Stimulated activated CD8-positive, alpha-beta memory T cell treated with anti-CD3 and anti-CD28 coated beads, Interleukin-4, amount 100 ng/mL, for 24 hours (primary cell): ENCODE measurements around the gene DUSP8.
"Not testable (repeated sequence)": the region's sequence is repeated elsewhere in the genome, so short reads cannot be mapped to it uniquely, and the experiment has no call there.

Experiments used
- DNase-seq: peaks from one replicate; pipeline ENCODE4 v3.0.0-alpha.2; 2020; ENCODE audit warnings: low read depth

The DUSP8 gene

DNA sequence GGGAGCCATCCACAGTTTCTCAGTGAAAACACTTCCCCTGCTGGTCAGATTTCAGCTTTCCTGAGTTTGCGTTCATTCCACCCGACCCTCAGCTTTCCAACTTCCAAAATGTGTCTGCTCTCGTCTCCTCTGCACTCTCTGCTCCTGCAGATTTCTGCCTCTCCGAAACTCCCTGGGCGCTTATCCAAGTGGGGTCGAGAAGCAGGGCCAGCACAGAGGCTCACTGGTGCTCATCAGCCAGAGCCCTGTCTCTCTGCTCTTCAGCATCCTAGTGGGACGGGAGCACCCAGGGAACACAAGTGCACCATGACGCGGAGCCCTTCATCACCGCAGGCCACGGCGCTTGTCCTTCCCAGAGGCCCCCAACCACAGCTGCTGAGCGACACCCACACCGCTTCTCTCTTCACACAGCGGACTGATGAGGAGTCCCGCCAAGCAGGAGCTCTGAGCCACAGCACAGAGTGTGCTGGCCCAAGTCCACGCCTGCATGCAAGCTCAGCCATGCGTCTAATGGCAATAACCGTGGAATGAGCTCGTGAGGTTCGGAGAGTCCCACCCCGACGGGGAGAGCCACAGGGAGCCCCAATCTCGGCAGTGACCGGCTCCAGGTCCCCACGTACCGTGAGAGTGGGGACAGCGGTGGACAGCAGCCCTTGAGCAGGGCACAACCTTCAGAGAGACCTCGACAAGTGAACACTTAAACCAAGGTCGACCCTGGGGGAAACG is 57.6 kb downstream of the DUSP8 start:
- DNase-seq = no peak

DNA sequence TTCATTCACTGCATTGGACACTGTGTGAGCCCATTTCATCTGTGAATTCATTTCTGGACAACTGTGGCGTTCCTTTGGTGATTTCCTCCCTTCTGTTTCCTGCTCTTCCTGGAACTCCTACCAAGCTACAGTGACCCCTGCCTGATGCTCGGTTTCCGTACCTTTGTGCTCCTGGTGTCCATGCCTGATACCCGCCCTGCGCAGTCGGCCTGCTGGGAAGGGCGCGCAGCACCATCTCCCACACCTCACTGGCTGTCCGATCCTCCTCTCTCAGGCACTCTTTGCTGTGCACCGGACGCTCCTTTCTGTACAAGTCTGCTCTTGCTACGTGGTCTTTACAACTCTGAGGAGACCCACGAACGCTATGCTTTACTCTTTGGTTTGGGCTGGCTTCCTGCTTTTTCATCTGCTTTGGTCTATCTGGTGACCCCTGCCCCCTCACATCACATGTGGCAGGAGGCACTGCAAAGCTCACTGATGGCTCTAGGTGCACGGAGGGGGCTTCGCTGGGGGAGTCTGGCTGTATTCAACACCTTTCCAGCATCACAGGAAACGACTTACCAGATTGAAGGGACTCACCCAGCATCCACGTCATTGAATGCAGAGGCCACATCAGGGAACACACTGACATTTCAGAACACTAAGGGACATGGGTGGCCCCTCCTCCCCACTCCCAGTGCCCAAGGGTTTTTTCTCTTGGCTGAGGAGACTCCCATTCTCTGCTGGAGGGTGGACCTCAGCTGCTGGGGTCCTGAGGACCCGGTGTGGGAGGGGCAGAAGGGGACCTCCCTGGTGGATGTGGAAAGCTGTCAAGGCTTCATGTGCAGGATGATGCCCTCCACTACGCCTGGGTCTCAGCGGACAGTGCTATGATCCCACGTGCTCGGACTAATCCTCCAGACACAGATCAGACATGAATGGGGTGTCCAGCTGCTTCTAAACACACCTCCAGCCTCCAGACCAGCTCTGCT is 58.5 kb downstream of the DUSP8 start:
- no peak for DNase-seq

DNA sequence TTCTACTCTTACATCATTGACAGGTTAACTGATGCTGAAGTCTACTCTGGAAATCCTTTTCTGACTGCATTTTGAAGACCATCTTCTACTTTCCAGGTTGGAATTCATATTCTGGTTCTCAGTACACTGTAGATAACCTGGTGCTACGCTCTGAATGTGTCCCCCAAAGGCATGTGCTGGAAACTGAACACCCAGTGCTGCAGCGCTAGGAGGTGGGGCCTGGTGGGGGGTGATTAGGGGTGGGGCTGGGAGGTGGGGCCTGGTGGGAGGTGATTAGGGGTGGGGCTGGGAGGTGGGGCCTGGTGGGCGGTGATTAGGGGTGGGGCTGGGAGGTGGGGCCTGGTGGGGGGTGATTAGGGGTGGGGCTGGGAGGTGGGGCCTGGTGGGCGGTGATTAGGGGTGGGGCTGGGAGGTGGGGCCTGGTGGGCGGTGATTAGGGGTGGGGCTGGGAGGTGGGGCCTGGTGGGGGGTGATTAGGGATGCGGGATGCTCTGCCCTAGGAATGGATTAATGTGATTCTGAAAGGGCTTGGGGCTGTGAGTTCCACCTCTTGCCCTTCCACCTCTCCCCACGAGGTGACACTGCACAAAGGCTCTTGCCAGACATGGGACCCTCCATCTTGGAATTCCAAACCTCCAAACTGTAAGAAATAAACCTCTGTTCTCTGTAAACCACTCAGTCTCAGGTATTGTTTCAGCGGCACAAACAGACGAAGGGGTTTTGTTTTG is 59.4 kb downstream of the DUSP8 start:
- not testable (repeated sequence) for DNase-seq

DNA sequence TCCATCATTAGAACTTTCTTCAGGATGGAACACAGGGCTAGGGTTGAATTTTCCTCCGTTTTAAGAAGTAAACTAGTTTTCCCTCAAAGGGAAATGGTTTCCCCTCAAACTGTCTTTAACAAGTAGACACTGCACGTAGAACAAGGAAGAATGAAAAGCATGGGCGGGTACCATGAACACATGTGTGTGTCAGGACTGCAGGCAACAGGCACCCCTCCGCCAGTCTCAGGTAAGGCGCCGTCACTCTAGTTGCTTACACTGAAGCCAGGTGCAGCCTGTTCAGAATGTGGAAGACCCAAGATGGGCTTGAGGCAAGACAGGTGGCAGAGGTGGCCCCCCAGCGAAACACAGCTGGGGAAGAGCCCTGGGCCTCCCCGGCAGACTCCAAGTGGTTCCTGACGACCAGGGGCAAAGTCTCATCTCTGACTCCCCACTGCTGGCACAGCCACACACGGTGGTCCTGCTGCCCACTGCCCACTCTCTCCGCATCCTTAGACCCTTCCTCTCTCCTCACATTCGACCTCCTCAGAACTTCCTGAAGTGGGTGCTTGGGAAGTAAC is 60.1 kb downstream of the DUSP8 start:
- no peak for DNase-seq

DNA sequence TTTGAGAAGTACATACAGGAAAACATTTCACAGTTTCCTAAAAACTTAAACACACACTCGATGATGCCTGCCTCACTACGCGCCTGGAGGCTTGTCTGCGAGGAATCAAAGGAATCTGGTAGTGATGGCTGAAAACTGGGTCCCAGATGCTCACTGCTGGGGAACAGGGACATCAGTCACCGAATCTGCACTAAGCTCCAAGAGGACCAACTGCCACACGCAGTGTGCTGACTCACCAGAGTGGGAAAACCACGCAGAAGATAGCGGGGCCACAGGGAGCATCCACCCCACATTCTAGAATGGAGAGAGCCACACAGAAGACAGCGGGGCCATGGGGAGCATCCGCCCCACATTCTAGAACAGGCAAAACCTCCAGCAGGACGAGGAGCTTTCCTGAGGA is 61.1 kb downstream of the DUSP8 start:
- DNase-seq = no peak

DNA sequence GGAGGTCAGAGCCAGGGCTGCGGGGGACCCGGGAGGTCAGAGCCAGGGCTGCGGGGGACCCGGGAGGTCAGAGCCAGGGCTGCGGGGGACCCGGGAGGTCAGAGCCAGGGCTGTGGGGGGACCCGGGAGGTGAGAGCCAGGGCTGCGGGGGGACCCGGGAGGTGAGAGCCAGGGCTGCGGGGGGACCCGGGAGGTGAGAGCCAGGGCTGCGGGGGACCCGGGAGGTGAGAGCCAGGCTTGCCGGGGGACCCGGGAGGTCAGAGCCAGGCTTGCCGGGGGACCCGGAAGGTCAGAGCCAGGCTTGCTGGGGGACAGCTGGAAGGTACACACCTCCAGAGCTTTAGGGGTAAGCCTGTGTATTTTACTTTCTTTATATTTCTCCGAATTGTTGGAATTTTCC is 61.7 kb downstream of the DUSP8 start:
- DNase-seq = not testable (repeated sequence)

DNA sequence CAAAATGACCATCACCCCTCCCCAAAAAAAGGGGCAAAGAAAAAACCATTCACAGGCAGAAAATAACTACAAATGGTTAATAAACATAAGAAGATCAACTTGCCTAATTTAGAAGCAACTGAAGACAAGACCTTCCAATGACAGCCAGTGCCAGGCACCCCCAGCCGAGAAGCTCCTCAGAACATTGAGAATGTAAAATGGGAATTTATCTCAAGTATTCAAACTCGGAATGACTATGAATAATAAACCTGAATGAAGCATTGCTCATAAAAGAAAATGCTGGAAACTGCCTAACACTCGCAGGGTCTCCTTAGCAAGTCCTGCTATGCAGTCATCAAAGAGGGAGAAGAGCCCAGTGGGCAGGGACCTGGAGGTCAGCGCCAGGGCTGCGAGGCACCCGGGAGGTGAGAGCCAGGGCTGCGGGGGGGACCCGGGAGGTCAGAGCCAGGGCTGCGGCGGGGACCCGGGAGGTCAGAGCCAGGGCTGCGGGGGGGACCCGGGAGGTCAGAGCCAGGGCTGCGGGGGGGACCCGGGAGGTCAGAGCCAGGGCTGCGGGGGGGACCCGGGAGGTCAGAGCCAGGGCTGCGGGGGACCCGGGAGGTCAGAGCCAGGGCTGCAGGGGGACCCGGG is 62.3 kb downstream of the DUSP8 start:
- DNase-seq = no peak

DNA sequence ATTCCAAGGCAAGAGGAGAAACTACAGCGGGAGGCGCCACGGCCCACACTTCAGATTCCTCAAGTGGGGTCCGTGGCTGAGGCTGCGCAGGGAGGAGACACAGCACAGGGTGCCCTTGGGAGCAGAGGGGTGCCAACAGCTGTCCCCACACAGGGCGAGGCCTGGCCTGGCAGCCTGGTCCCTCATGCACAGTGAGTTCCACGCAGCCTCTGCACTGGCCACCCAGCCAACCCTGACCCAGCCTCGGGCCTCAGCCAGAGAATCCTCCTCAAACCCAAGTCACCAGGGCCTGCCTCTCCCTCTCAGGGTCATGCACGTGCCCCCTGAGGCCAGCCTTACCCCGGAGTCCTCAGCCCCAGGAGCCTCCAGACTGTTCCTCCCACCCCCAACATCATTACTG is 63.1 kb downstream of the DUSP8 start:
- DNase-seq = no peak

DNA sequence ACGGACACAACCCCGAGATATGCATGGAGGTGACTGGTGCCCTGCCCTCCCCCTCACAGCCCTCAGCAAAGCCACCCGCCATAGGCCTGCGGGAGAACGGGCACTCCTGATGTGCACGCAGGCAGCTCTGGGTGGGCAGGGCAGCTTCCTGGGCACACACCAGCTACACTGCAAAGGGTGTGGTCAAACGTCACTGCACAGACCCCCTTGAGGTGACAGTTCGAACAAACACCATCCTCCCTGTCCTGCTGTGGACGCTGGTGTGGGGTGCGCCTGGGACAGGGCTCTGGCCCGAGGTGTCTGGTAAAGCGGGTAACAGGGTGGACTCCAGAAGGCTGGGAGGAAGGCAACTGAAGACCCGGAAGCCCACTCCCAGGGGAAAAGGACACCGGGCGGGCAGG is 63.6 kb downstream of the DUSP8 start:
- no peak for DNase-seq

DNA sequence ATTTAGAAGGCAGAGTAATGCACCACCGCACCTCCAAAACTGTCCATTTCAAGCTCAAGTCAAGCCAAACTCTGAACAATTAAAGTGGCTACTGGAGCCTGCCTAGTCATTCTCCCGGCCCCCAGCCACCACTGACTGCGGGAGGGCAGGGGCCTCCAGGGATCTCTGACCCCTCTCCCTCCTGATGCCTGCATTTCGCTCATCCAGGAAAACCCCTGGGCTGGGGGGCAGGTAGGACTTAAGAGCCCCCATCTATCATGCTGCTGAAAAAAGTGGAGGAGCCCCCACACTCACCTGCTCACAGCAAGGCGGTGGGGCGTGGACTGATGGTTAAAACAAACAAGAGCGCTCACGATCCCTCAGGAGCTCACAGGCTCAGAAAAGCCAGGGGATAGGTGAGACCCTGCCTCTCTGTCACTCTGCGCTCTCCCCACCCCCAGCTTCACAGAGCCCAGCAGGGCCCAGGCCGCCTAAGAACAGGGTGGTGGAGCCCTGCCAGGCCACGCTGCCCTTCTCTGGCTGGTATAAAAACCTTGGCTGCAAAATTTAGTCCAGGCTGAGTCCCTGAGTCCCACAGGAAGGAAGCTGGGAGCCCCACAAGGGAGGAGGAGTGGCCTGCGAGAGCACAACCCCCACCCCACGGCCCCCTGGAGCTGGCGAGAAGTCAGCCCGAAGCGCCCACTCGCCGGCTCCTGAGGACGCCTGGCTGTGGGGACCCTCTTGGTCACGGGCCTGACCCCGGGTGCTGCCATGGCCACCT is 64.5 kb downstream of the DUSP8 start:
- no peak for DNase-seq

DNA sequence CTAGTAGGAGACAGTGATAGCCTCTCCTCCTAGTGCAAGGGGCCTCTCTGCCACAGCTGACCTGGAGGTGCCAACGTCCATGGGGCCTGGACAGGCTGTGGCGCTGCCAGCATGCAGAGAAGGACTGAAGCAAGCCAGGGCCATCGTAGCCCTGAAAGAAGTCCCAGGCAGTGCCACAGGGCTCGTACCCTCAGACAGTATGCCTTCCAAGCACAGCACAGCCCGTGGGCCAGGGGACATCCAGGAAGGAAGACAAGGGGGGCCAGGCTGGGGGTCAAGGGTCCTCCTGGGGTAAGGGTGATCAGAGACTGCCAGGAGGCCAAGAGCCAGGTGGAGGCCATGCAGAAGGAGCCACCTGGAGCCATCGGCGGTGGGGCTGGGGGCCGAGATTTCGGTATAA is 65.1 kb downstream of the DUSP8 start:
- DNase-seq = no peak

DNA sequence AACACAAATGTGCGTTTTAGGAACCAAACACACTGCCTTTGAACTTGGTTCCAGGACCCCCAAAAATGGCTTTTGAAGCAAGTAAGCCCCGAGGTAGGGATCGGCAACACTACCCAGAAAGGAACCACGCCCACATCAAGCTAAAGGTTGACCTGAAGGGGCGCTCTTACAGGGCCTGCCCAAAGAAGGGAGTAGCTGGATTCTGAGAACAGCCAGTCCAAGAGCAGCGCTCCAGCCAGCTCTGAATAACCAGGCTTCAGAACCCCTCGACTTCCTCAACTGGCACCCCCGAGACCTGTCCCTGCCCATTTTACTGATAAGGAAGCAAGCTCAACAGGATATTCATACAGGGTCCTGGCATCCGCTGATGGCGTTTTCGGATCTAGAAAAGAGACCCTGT is 66.6 kb downstream of the DUSP8 start:
- no peak for DNase-seq

DNA sequence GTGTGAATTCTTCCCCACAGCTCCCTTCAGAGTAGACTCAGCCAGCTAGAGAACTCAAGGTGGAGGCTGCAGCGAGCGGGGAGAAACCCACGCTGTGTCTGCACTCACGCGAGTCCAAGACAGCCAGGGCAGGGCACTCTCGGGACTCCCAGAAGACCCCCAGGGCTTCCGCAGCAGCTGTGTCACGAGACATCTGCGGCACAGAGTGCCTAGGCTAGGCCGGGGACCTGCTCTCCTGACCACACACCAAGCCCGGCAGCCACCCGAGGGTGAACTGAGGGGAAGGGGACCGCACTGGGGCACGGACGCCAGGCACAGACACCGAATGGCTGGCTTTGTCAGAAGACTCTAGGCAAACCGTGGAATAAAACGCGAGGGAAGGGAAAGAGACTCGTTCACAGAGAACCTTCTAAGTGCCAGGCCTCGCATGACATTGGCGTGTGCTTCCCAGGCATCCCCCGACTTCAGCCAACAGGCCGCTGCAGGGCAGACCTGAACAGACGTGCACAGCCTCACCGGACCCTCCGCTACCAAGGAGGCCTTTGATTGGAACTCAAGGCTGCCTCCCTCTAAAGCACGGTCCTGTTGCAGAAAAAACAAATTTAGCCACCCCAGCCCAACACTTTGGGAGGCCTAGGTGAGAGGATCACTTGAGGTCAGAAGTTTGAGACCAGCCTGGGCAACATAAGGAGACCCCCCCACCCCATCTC is 67.3 kb downstream of the DUSP8 start:
- no peak for DNase-seq

DNA sequence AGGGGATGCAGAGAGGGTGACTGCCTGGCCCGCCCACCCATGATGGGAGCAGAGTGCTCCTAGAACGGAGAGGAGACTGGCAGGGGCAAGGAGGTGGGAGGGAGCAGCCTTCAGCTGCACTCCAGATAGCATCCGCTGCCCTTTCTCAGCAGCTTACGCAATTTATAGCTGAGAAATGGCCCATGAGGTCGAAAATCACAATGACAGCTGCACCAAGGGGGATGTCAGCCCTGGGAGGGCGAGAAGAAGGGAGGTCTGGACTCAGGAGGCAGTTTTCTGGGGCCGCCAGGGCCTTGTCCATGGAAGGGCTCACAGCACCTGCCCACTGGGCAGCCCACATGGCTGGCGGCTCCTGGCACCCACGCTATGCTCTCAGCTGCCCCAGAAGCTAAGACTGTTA is 67.9 kb downstream of the DUSP8 start:
- no peak for DNase-seq
